HuH-7.5 (cell line): ENCODE results near the gene ESAM.
"Not testable (repeated sequence)": the region's sequence is repeated elsewhere in the genome, so short reads cannot be mapped to it uniquely, and the experiment has no call there.

Experiments
- DNase-seq: peaks from one replicate; pipeline ENCODE4 v3.0.0; 2011; ENCODE audit warnings: low spot score

ESAM gene

DNA sequence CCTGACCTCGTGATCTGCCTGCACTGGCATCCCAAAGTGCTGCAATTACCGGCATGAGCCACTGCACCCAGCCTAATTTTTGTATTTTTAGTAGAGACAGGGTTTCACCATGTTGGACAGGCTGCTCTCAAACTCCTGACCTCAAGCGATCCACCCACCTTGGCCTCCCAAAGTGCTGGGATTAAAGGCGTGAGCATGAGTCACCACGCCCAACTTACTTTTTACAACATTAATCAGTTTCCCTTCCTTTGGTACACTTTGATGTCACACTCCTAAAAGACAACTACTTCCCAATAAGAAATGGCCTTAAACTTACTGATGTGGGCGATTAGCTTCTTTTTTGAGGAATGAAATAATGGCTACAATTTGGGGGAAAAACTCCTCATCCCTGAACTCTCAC is 8.9 kb upstream of the ESAM start:
- not testable (repeated sequence) for DNase-seq

DNA sequence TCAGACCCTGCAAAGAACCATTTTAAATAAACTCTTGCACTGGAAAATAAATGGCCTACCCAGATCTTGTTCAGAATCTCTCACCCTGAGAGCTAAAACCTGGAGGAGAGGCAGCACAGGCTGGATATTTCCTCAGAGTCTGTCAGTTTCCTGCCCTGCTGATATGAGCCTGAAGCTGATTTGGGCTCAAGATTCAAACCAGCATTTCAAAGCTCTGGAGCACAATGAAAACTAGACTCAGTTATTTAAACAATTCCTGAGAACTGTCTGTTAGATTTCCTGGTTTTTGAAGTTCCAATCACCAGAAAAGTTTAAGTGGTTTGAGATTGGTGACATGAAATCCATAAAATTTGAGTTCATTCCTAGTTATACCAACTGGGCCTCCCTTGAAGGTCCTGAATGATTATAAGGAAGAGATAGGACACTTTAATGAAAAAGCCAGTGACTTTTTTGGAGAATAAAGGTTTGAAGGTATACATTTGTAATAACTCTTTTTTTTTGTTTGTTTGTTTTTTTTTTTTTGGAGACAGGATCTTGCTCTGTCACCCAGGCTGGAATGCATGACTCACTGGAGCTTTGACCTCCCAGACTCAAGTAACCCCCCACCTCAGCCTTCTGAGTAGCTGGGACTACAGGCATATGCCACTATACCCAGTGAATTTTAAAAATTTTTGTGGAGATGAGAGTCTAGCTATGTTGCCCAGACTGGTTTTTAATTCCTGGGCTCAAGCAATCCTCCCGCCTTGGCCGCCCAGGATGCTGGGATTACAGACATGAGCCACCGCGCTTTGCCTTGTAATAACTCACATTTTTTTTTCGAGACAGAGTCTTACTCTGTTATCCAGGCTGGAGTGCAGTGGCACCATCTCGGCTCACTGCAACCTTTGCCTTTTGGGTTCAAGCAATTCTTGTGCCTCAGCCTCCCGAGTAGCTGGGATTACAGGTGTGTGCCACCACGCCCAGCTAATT is 8.0 kb upstream of the ESAM start:
- DNase-seq, result no peak

DNA sequence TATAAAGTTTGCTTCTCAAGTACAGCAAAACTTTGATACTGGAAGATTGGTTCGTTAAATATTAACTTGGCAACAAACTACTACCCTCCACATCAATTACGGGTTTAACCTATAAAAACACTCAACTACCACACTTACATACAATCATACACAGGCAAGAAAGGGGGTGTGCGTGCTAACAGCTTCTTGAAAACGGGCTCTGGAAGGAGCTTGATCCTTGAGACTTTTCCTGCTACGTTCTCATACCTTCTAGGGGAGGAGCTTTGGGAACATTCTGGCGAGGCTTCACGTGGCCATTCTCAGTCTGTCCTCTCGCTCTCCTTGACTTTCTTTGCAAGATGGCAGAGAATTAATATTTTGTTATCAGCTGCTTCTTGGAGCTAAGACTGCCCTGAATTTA is 6.8 kb upstream of the ESAM start:
- no peak for DNase-seq

DNA sequence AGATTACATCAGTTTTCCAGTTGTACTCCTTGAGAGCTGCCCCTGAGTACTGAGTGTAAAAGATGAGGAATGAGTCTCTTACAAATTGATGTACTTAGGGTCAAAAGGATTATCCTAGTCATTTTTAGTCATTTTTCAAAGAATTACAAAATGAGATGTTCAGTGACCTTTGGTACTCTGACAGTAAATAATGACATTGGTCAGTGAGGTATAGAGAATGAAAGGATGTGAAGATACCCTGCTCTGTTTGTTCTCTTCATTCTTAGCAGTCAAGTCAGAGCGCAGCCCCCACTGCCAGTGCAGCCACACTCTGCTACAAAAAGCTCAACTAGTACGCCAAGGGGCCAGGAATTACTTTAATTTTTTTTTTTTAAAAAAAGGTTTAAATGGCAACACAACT is 4.1 kb upstream of the ESAM start:
- DNase-seq, result no peak

DNA sequence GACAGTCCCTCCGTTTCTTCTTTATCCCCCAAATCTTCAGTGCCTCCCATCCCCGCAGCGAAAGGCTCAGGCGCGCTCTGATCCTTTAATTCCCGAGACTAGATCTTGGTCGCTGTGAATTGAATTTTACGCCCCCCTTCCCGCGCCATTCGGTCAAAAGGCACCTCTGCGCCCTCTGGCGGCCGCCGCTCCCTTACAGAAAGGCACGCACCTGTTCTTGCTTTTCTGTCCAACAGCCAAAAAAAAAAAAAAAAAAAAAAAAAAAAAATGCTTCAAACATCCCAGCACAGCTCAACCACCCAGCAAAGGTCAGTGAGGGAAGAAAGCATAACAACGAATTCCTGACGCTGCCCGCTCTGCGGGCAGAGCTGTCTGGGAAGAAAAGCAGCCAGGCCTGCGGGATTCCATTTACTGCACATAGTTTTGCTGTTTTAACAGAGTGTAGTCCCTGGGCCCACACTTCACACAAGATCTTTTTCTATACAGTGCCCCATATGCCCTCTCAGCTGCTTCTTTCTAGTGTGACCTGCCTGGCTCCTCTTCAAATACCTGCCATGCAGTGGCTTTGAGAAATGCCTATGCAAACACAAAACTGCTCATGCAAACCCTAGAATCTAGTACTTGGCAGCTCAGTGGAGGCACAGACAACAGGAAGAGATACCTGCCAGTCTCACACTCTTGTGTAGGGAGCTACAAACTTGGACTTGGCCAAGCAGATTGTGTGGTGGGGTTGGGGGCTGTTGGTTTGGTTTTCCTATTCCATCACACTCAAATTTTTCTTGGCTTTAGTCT is 1.3 kb upstream of the ESAM start:
- DNase-seq, result peak; percentile 65

DNA sequence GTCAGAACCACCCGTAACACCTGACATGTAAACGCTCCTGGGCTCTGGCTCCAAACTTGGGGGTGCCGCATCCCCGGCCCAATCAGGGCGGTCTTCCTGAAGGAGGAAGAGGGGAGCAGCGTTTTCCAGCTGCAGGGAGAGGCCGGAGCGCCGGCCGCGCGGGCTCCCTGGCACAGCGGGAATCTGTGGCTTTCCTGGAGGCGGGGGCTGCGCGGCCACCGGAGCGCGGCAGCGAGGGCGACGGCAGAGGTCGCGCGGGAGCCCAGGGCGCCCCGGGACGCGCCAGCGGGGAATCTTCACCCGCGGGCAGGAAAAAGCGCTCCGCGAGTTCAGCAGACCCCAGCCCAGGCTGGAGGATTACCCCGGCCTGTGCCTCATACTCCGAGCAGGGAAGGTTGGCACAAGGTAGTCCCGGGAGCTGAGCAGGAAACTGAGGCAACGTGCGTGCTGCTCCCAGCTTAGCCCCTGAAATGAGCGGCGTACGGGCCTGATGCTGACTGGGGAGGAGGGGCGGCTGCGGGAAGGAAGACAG is 600 bp upstream of the ESAM start:
- DNase-seq, result peak; percentile 9

DNA sequence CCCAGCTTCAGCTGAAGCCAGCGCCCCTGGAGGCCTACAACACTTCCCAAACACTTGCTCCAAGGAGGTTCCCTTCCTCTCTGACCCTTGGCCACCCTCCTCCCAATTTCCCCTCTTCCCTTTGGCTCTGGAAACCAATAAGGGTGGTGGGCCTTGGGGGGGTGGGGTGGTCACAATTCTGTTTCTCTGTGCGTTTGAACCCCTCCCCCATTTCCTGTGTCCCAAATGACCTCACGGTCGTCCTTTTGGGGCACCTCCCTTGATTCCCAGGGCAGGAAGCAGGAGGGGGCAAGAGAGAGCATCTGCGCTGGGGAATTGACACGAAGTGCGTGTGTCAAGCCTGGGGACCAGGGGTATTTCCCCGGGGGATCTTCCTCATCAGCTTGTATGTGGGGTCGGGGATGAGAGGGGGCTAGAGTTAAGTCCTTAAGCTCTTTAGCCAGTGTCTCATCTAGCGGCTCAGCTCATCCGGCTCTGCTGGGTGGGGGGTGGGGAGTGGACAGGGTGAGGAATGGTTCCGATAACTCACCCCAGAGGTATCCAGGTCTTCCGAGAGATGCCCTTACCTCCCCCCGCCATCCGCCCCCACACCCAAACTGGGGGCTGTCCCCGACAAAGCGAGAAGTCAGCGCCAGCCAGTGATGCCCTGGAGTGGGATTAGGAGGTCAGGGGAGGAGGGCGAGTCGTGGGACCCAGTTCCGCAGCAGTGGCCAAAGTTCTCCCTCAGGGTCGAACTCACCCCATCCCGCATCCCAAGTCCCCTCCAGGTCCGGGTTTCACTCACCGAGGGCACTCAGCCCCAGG is 587 bp downstream of the ESAM start:
- no peak for DNase-seq

DNA sequence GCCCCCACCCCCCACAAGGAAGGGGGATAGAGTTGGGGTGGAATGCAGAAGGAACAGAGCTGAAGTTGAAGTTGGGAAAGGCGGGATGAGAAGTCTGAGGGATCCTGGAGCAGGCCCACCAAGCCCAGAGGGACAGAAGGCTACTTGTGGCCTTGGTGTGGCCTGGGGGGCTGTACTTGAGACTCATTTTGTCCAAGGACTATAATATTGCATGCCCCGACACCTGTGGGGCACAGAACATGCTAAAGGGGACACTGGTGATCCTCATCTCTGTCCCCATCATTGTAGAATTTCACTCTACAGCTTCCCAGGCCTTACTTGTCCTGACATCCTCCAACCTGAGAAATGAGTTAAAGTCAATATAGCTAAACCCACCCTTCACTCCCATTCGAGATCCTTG is 1.3 kb downstream of the ESAM start:
- DNase-seq, result no peak

DNA sequence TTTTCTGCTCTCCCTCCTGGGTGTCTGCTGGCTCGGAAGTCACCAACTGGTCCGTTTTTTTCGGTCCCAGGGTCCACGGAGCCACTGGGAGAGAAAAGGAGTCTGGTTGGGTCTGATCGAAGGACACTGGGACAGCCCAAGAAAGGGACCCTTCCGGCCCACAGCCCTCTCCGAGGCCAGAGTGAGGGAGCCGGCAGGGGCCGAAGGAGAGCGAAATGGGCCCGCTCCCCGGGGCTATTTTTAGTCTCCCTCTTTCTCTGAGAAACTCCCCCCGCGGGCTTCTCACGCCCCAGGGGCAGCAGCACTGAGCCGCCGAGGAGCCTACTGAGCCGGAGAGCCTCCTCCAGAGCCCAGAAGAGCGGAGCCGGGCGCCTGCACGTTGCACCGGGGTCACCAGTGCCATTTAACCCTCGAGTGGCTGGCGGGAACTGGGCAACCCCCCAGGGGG is 1.9 kb downstream of the ESAM start:
- no peak for DNase-seq

DNA sequence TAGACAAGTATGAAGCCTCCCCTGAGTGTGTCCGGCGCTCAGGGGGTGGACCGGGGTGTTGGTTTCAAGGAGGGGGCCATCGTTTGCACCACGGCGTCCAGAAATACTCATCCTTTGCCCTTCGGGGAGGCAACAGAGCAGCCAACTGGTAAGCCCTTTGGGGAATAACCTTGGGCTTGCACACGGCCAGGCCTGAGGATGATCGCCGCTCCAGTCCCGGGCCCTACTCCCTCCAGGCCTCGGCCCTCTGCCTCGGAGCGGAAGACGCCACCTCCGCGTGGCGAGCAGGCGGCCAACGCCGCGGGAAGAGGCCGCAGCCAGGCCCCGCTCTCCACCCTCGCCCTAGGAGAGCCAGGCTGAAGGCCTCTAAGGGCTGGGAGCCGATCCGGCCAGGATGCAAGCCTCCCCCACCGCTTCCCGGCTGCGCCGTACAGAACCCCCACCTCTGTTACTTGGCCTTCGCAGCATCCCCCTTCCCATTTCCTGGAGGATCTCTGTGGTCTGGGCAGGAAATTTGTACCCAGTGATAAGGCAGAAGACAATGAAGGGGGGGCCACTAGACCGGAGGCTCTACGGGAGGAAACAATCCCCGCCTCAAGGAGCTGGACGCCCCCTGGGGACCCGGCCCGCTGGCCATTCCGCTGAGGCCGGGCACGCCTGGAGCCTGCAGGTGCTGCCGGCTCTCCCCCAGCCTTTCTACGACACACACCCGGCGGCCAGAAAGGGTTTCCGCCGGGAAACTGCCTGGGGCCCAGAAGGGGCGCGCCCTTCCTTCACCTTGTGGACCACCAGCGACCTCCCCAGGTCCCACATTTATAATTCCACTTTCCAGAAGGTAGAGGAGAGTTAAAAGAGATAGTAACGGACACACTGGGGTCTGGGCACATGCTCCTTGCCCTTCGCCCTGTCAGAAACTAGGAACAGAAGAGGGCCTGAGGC is 2.6 kb downstream of the ESAM start:
- no peak for DNase-seq

DNA sequence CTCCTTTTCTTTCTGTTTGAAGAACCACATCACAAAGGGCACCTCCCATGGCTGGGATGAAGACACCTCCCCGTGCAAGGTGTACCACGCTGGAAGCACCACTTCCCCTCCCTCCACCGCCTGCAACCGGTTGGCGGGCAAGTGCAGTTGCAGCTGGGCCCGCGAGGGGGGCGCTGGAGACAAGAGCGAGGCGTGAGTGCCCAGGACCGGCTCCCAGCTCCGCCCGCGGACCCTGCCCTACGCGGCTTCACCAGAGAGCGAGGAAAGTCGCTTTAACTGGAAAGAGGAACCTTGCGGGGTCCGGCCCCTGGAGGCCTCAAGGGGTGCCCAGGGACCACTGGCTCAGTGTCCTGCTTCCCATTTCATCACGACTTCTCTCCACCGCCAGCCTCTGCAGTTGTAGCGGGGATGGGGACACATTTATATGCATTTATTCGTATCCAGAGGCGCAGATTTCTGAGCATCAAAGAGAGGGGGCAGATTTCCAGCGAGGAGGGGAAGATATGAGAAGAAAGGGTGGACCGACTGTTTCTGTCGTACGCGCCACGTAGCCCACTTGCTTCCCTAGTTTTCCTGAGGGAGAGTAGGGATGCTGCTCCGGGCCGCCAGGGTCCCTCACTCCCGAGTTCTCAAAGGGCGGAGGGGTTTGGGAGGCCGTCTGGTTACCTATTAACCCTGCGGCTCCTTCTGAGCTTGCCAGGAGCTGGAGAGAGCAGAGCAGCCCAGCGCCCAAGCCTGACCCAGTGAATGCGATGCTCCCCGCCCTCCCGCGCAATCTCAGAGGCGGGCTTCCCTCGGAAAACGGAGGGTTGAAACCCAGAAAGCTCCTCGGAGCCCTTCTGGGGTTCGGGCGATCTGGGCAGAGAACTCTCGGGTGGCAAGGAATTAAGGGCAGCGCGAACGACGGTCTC is 3.5 kb downstream of the ESAM start:
- DNase-seq, result peak; percentile 93

DNA sequence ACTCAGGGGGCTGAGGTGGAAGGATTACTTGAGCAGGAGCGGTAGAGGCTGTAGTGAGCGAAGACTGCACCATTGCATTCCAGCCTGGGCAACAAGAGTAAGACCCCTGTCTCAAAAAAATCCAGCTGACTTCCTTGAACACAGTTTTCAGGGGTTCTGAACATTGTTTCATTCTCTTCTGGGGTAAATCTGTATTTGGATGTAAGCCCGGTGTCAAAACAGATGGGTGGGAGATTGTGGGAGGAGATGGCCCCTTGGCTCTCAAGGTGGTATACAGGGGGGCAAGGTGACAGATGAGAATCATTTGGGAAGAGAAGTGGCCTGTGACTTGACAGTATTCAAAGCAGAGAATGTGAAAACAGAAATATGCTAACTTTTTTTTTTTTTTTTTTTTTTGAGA is 4.8 kb downstream of the ESAM start:
- DNase-seq, result no peak

DNA sequence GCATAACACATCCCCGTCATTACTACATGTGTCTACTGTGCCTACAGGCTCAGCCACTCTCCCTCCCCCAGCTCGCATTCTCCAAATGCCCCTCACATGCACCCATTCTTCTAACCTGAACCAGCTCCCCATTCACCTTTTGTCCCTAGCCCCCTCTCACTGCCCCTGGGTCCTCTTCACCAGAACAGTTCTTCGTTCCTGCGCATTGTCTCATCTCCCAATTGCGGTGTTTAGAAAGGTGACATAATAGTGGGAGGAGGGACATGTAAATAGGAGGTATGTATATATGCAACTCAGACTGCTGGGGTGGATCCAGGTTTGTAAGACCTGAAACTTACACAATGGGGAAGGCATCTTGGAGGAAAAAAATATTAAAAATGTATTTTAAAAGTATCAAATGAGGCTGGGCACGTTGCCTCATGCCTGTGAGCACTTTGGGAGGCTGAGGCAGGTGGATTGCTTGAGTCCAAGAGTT is 5.3 kb downstream of the ESAM start:
- DNase-seq, result no peak

DNA sequence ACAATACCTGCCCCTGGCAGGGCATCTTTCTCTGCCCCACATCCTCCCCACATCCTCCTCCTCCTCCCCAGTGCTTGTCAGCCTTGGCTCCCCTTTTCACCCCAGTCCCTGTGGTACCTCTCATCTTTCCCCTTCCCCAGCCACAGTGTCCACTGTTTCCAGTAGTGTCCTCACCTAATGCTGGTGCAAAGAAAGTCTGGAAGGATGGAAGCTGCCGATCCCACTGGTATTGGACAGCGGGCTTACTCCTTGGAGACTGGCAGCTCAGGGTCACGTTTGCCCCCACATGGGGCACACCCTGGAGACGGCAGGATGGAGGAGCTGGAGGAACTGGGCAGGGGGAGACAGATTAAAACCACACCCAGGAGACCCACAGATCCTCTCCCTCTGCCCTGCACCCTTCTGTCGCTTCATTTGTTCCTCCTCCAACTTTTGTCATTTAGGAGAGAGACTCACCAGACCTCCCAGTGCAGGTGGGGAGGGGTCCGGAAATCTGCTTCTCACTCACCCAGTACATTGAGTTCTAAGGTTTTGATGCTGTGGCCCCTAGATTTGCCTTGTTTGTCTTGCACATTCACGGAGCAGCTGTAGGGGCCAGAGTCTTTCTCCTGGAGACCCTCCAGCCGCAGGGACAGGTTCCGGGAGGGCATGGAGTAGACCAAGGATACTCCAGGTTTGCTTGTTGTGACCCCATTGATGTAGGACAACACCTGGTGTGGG is 5.9 kb downstream of the ESAM start:
- no peak for DNase-seq

DNA sequence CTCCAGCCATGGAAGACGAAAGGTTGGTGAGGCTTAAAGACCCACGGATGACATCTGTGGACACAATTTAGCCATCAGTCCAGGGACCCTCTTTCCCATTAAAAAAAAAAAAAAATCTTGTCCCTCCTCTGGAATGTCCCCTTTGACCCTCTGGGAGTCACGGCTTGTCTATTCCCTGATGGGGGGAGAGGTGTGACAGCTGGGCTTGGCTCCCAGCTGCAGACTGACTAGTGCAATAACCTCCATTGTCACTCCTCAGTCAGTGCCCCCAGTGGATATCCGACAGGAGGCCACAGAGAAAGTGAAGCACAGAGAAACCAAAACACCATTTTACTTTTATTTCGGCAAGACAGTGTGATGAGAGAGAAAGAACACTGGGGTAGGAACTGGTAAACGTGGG is 7.4 kb downstream of the ESAM start:
- DNase-seq, result no peak

DNA sequence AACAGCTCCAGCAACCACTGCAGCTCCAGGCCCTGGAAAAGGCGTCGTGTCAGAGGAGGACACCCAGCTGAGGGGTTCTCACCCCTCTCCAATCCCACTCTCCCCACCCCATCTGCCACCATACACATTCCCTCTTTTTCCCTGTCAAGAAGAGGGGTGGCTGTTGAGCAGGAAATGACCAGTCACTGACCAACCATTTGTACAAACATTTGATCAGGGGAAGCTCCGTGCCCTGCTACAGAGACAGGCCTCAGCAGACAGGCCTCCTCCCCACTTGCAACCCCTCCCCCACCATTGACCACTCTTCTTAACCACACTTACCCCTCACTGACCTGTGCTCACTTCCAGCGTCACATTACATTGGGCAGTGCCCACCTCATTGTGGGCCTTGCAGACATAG is 7.8 kb downstream of the ESAM start:
- no peak for DNase-seq

DNA sequence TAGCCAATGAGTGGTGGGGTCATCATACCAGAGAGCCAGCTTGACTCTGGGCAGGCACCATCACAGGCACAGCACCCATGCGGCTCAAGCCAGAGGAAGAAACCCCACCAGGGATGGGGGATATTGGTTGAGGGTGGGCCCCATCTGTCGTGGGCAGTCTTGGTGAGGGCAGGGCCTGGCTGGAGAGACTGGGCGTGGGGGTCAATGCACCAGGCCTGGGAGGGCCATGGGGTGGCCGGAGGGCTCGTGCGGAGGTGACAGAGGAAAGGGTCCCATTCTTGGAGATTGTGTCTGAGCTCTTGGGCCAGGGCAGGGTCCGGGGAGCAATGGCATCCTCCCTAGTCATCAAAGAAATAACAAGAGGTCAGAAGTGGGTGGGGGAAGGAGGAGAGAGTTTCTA is 8.5 kb downstream of the ESAM start:
- no peak for DNase-seq

DNA sequence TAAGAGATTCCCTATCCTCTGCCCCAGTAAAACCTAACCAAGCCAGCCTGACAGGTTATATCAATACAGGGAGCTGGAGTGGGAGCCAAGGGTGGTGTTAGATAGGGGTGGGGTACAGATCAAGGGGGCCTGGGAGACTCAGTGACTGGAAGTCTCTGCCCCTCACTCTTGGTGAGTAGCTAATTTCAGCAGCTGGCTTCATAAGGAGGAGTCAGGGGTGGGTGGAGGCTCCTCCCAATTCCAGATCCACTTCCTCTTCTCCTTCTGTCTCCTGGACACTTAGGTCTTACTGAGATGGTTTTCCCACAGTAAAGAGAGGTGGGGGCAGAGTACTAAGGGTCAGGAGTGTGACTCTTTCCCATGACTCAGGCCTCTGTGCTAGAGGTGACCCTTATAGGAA is 8.9 kb downstream of the ESAM start:
- no peak for DNase-seq

DNA sequence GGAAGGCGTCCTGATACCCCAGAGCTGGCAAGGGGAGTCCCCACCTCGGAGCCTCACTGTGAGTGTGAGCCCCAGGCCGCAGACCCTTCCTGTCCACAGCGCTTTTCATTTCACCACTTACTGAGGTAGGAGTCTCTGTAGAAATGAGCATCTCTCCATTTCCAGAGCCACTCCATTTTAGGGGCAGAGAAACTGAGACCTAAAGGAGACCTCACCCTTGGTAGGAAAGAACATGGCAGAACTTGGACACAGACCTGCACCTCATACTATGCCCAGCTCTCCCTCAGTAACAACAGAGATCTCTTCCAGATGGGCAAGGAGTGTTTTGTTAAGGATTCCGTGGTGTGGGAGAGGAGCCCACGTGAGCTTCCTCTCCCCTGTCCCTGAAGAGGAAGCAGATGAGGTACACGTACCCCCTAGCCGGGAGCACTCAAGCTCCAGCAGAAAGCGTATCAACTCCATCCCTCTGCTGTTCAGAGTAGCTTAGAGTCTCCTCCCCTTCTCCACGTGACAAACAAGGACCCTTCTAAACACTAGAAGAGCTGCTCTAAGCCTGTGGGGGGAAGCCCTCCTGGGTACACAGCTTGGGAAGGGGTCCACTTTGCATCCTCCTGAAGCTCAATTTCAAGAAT is 9.5 kb downstream of the ESAM start:
- no peak for DNase-seq
